Tibial nerve (tissue), 3 donors: Measurements from ENCODE around the gene BLOC1S4.

Source experiments
- CTCF ChIP-seq, 5 experiments: fragments of 200-600 bp in 3 of 5; fragments of 450-650 bp in 2 of 5; sonication (generic) in 3 of 5; IDR thresholded peaks; one replicate each; pipeline ENCODE4 v1.5.1; 2016 to 2019; ENCODE audit warnings: antibody characterized with exemption in 5 of 5, mild to moderate bottlenecking in 3 of 5, moderate library complexity in 2 of 5
- POLR2A ChIP-seq, 2 donors: fragments of 450-650 bp; IDR thresholded peaks; one replicate each; pipeline ENCODE4 v1.6.1; 2017; ENCODE audit warnings: antibody characterized with exemption in 2 of 2, mild to moderate bottlenecking in 2 of 2, moderate library complexity in 2 of 2

DNA sequence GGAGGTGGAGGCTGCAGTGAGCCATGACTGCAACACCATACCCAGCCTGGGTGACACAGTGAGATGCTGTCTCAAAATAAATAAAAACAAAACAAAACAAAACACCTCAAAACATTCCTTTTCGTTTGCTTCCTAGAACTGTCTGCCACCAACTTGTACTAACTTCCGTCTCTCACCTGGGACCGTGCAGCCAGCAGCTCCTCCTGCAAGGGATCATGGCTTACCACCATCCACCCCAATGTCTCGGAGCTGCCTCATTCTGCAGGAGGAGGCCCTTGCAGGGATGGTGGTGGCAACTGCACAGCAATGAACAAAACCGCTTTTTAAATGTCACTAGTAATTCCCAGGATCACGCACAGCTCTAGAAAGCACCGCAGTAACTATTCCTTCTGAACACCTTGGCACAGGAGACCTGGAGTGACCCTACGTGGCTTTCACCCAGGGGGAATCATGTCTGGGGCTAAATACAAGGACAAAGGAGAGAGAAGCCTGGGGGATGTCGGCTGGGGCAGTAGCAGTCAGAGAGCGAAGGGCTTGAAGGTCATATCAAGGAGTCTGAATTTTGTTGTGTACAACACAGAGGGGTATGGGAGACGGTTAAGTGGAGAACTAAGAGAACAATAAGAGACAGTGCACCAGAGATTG, 49.1 kb downstream of the BLOC1S4 start:
- no peak for TF ChIP-seq CTCF (IDR thresholded peaks at IDR 0.05)
- TF ChIP-seq POLR2A (IDR thresholded peaks at IDR 0.05): no peak
